ENCODE measurements around the gene SHMT1. TPM values are rescaled to one million over a fixed set of nuclear protein-coding genes. Genes with fewer than 3 reads are reported as not detected.

SHMT1 gene
- total RNA-seq, result 5.2 and 7.9 TPM in 2 replicates

GRCh38 chr17:18363101-18364049 is at the start of gene SHMT1:
TSS of gene SHMT1 (minus strand) at chr17:18363550. CDS start at chr17:18355981, 7,569 bp downstream.

GRCh38 chr17:18377437-18378204 is 14.3 kb upstream of the SHMT1 start, which contains the start of gene EVPLL:
TSS of gene EVPLL (plus strand) at chr17:18377778. CDS start at chr17:18380938, 3,160 bp downstream.

GRCh38 chr17:18314731-18315561 is 48.4 kb downstream of the SHMT1 start, which contains the start of the genes SMCR8 and TOP3A:
TSS of gene SMCR8 (plus strand) at chr17:18315293. CDS start at chr17:18315790, 497 bp downstream.
TSS of gene TOP3A (minus strand) at chr17:18314994. CDS start at chr17:18314778, 216 bp downstream.

Other genes with a start within 250 kb of the SHMT1 start
- gene ALKBH5, start 179.7 kb downstream of the SHMT1 start, total RNA-seq, result 67.8 and 73.4 TPM in 2 replicates
- 37.0 and 42.1 TPM in 2 replicates for gene LLGL1, start 137.9 kb downstream of the SHMT1 start, total RNA-seq
- gene FLII, start 104.8 kb downstream of the SHMT1 start, total RNA-seq, result 400 and 445 TPM in 2 replicates
- 18.1 and 23.2 TPM in 2 replicates for gene MIEF2, start 102.9 kb downstream of the SHMT1 start, total RNA-seq
- 7.0 and 9.6 TPM in 2 replicates for gene TOP3A, start 48.6 kb downstream of the SHMT1 start, total RNA-seq
- 10.9 and 12.9 TPM in 2 replicates for gene SMCR8, start 48.3 kb downstream of the SHMT1 start, total RNA-seq
- gene EVPLL, start 14.2 kb upstream of the SHMT1 start, total RNA-seq, result not detected in 2 replicates
- not detected in 2 replicates for gene LGALS9C, start 113.2 kb upstream of the SHMT1 start, total RNA-seq

All from bronchial smooth muscle cell (primary cell).